HuH-7 (cell line): ENCODE results near the gene CYB5R4.

ENCODE experiments used
- DNase-seq: peaks from one replicate; pipeline ENCODE4 v3.0.0; 2011; ENCODE audit warnings: low spot score

Gene CYB5R4

GRCh38 chr6:83978997-83979396 is 119.5 kb downstream of the CYB5R4 start:
- no peak for DNase-seq

- DNase-seq = no peak
These were observed 124.9 kb downstream of the CYB5R4 start for GRCh38 chr6:83984411-83984810.

- no peak for DNase-seq
These were observed 125.8 kb downstream of the CYB5R4 start for GRCh38 chr6:83985308-83985713.

- DNase-seq = no peak
These were observed 126.2 kb downstream of the CYB5R4 start for GRCh38 chr6:83985715-83986114.

GRCh38 chr6:83998021-83998584 is 138.6 kb downstream of the CYB5R4 start:
- DNase-seq = no peak

- no peak for DNase-seq
These were observed 141.6 kb downstream of the CYB5R4 start for GRCh38 chr6:84001119-84001518.

GRCh38 chr6:84002226-84002625 is 142.7 kb downstream of the CYB5R4 start:
- no peak for DNase-seq

- DNase-seq = no peak
These were observed 143.6 kb downstream of the CYB5R4 start for GRCh38 chr6:84003131-84003530.

GRCh38 chr6:84003654-84004053 is 144.2 kb downstream of the CYB5R4 start:
- no peak for DNase-seq

GRCh38 chr6:84007871-84008270 is 148.4 kb downstream of the CYB5R4 start:
- no peak for DNase-seq

- DNase-seq = no peak
These were observed 153.9 kb downstream of the CYB5R4 start for GRCh38 chr6:84013354-84013753.

- no peak for DNase-seq
These were observed 154.4 kb downstream of the CYB5R4 start for GRCh38 chr6:84013931-84014330.

GRCh38 chr6:84016029-84016428 is 156.5 kb downstream of the CYB5R4 start:
- DNase-seq = no peak
